ENCODE measurements around the gene PHACTR3.

DNA sequence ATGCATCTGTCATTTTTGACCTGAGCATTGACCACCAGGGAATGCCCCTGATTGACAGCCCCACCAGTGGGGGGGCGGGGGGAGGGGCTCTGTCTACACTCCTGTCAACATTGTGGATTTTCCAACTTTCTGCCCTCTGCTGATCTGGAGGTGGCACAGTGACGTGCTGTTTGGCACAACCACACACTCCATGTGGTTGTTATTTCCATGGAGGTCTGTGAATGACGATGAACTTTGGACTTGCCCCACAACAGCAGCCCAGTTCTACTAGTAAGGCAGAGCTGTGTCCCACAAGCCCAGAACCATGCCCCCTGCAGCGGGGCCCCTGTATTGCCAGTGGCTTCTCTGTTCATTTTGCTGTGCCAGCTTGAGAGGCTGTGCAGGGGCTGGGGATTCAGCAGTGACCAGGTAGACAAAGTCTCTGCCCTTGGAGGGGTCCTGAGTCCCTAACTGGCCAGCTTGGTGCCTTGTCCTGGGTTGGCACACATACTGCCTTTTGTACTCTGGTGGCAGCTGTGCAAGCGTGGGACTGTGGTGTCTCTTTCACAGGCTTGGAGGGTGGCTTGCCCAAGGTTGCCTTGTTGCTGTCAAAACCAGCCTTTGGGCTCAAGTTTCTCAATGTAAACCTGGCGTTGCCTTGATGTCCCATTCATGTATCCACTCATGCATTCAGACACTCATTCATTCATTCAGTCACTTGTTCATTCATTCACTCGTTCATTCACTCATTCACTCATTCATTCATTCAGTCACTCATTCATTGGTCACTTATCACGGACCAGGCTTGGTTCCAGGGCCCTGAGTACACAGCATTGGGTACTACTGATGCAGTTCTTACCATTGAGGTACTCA, 220.6 kb downstream of the PHACTR3 start:
- TF ChIP-seq, protein P1, sequence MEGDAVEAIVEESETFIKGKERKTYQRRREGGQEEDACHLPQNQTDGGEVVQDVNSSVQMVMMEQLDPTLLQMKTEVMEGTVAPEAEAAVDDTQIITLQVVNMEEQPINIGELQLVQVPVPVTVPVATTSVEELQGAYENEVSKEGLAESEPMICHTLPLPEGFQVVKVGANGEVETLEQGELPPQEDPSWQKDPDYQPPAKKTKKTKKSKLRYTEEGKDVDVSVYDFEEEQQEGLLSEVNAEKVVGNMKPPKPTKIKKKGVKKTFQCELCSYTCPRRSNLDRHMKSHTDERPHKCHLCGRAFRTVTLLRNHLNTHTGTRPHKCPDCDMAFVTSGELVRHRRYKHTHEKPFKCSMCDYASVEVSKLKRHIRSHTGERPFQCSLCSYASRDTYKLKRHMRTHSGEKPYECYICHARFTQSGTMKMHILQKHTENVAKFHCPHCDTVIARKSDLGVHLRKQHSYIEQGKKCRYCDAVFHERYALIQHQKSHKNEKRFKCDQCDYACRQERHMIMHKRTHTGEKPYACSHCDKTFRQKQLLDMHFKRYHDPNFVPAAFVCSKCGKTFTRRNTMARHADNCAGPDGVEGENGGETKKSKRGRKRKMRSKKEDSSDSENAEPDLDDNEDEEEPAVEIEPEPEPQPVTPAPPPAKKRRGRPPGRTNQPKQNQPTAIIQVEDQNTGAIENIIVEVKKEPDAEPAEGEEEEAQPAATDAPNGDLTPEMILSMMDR (conservative IDR thresholded peaks at IDR 0.05 in 1 of 2, IDR thresholded peaks at IDR 0.05 in 1 of 2; ENCODE audit: low read depth in 1 of 2, low read length in 2 of 2) = no peak
- TF ChIP-seq EZH2 (IDR thresholded peaks at IDR 0.05; ENCODE audit: low read length, missing control alignments) = no peak
